PC-3 (cell line): Measurements from ENCODE around the gene STRADA. TPM values are rescaled to one million over a fixed set of nuclear protein-coding genes. Genes with fewer than 3 reads are reported as not detected.

ENCODE experiments used
- ATAC-seq: fragments of 200-7000 bp; cut with Tn5 transposase; 2 replicates; pipeline ENCODE4 v1.9.1; 2020; ENCODE audit warnings: mild to moderate bottlenecking, moderate library complexity
- BruUV-seq: library from RNA; stranded (reverse); fragments of 400-500 nt; replicated peaks from 2 replicates; lab custom pipeline; 2021; lab: Mats Ljungman, UMichigan
- CTCF ChIA-PET: fragments of 300-600 bp; sonication (Branson Sonifier 250); formaldehyde crosslinking; loops from one replicate; lab custom pipeline; 2022; ENCODE audit warnings: antibody characterized with exemption; lab: Charles Lee
- POLR2A ChIA-PET: fragments of 300-600 bp; sonication (Branson Sonifier 250); formaldehyde crosslinking; loops from one replicate; lab custom pipeline; 2022; ENCODE audit warnings: antibody characterized with exemption; ENCODE audit not compliant: unreplicated experiment; lab: Charles Lee
- DNase-seq: peaks from one replicate; pipeline ENCODE4 v3.0.0-alpha.2; 2015
- H2AFZ ChIP-seq: fragments of 300-600 bp; sonication (generic); 2 replicates; pipeline ENCODE4 v1.6.0; 2016; ENCODE audit warnings: antibody characterized with exemption, low read length
- H3F3A ChIP-seq: fragments of 300-600 bp; sonication (generic); one replicate; pipeline ENCODE4 v1.6.0; 2017; ENCODE audit warnings: antibody characterized with exemption, low read length, control low read depth, mild to moderate bottlenecking; ENCODE audit not compliant: unreplicated experiment
- H3K27ac ChIP-seq: fragments of 300-600 bp; sonication (generic); 2 replicates; pipeline ENCODE4 v1.5.1; 2016; ENCODE audit warnings: mild to moderate bottlenecking, low read length
- H3K27me3 ChIP-seq: fragments of 300-600 bp; sonication (generic); 2 replicates; pipeline ENCODE4 v1.6.1; 2016; ENCODE audit warnings: low read length, mixed read lengths
- H3K36me3 ChIP-seq: fragments of 300-600 bp; sonication (generic); 2 replicates; pipeline ENCODE4 v1.6.1; 2016; ENCODE audit warnings: low read depth, mixed run types, low read length, mixed read lengths
- H3K4me1 ChIP-seq: fragments of 300-600 bp; sonication (generic); 2 replicates; pipeline ENCODE4 v1.5.1; 2016; ENCODE audit warnings: low read length; ENCODE audit not compliant: insufficient read depth
- H3K4me2 ChIP-seq: fragments of 300-600 bp; sonication (generic); 2 replicates; pipeline ENCODE4 v1.6.0; 2016; ENCODE audit warnings: low read length
- H3K4me3 ChIP-seq: fragments of 300-600 bp; sonication (generic); 2 replicates; pipeline ENCODE4 v1.5.1; 2016; ENCODE audit warnings: mild to moderate bottlenecking, low read length, mixed read lengths
- H3K79me2 ChIP-seq: fragments of 300-600 bp; sonication (generic); 2 replicates; pipeline ENCODE4 v1.6.1; 2017; ENCODE audit warnings: low read length, mixed read lengths
- H3K9ac ChIP-seq: fragments of 300-600 bp; sonication (generic); 2 replicates; pipeline ENCODE4 v1.6.0; 2016; ENCODE audit warnings: mild to moderate bottlenecking, low read length
- H3K9me2 ChIP-seq: fragments of 300-600 bp; sonication (generic); replicated peaks from 2 replicates; pipeline ENCODE4 v1.6.1; 2016; ENCODE audit warnings: mixed run types, low read length, mixed read lengths
- H3K9me3 ChIP-seq: fragments of 300-600 bp; sonication (generic); 2 replicates; pipeline ENCODE4 v1.6.1; 2016; ENCODE audit warnings: low read length, mixed read lengths
- H4K20me1 ChIP-seq: fragments of 300-600 bp; sonication (generic); 2 replicates; pipeline ENCODE4 v1.6.1; 2016; ENCODE audit warnings: low read length, mixed read lengths
- CTCF ChIP-seq: fragments of 300-600 bp; sonication (generic); conservative IDR thresholded peaks from 2 replicates; pipeline ENCODE4 v1.5.1; 2017; ENCODE audit warnings: antibody characterized with exemption, low read depth, mild to moderate bottlenecking, low read length
- EZH2 ChIP-seq: fragments of 300-600 bp; sonication (generic); IDR thresholded peaks from one replicate; pipeline ENCODE4 v1.6.1; 2017; ENCODE audit warnings: antibody characterized with exemption, mild to moderate bottlenecking, low read length; ENCODE audit not compliant: unreplicated experiment
- EZH2phosphoT487 ChIP-seq: fragments of 300-600 bp; sonication (generic); IDR thresholded peaks from 2 replicates; pipeline ENCODE4 v1.6.1; 2018; ENCODE audit warnings: mild to moderate bottlenecking, antibody characterized with exemption, low read length, borderline replicate concordance
- intact Hi-C: fragments of 100-400 bp; cut with micrococcal nuclease; formaldehyde crosslinking; loops from 2 replicates; pipeline ENCODE4 v1.9.0; 2023
- total RNA-seq: library from RNA; depleted of rRNA; stranded (reverse); fragments of >200 nt; gene quantifications from 2 replicates; pipeline ENCODE4 v1.2.3, GENCODE V29; 2014

Gene STRADA
- total RNA-seq, 1 experiment from 2014 or later = 17.9 TPM

GRCh38 chr17:63659850-63660249 lies 81.7 kb downstream of the STRADA start:
- POLR2A ChIA-PET = no interaction called here

GRCh38 chr17:63658366-63658765 lies 83.2 kb downstream of the STRADA start:
- POLR2A ChIA-PET = no interaction called here

More at GRCh38 chr17:63659850-63660249, 81.7 kb downstream of the STRADA start:
- Histone ChIP-seq H3K4me2 (no peak overlapping the region), H3K4me3 (no peak overlapping the region), H3K9me2 (no peaks in the 10 kb centered on the region), H3K9ac (no peak overlapping the region), H3K9me3 (no peaks in the 10 kb centered on the region), H3F3A (no peaks in the 10 kb centered on the region), H3K36me3 (0 out of 2 replicates have a peak, but pooled peaks cover 2% of the 10 kb centered on the region), H3K27me3 (no peaks in the 10 kb centered on the region), H2AFZ (no peak overlapping the region), H3K79me2 (no peaks in the 10 kb centered on the region), H4K20me1 (no peaks in the 10 kb centered on the region), H3K4me1 (no peaks in the 10 kb centered on the region), H3K27ac (no peak overlapping the region)
- DNase-seq (no peak), ATAC-seq (no peak)
- TF ChIP-seq CTCF = no peak
- no peak for TF ChIP-seq EZH2phosphoT487
- no peak for TF ChIP-seq EZH2
- BruUV-seq = no TSS peak
- intact Hi-C loops = no loop called here
- CTCF ChIA-PET = no interaction called here

More at GRCh38 chr17:63658366-63658765, 83.2 kb downstream of the STRADA start:
- Histone ChIP-seq H4K20me1 (no peaks in the 10 kb centered on the region), H3K4me2 (no peak overlapping the region), H3K4me1 (no peaks in the 10 kb centered on the region), H3K27me3 (no peaks in the 10 kb centered on the region), H3K4me3 (no peak overlapping the region), H3K79me2 (no peaks in the 10 kb centered on the region), H3K27ac (no peak overlapping the region), H3K9ac (no peak overlapping the region), H3K9me2 (no peaks in the 10 kb centered on the region), H3K9me3 (no peaks in the 10 kb centered on the region), H3F3A (no peaks in the 10 kb centered on the region), H2AFZ (no peak overlapping the region), H3K36me3 (0 out of 2 replicates have a peak, but pooled peaks cover 4% of the 10 kb centered on the region)
- TF ChIP-seq CTCF (no peak), EZH2 (no peak), EZH2phosphoT487 (no peak)
- CTCF ChIA-PET = no interaction called here
- intact Hi-C loops = no loop called here
- BruUV-seq = no TSS peak
- ATAC-seq (no peak), DNase-seq (no peak)
